Tibial nerve (tissue), 4 donors: ENCODE data around the gene UQCRQ.

ENCODE experiments used
- CTCF ChIP-seq, 5 experiments: fragments of 200-600 bp in 3 of 5; fragments of 450-650 bp in 2 of 5; sonication (generic) in 3 of 5; IDR thresholded peaks; one replicate each; pipeline ENCODE4 v1.5.1; 2016 to 2019; ENCODE audit warnings: antibody characterized with exemption in 5 of 5, mild to moderate bottlenecking in 3 of 5, moderate library complexity in 2 of 5
- EP300 ChIP-seq, 2 donors: sonication (generic); formaldehyde crosslinking; IDR thresholded peaks; one replicate each; pipeline ENCODE4 v1.6.1; 2017; ENCODE audit warnings: antibody characterized with exemption in 2 of 2, mild to moderate bottlenecking in 1 of 2

GRCh38 chr5:132820162-132820754 lies 46.2 kb upstream of the UQCRQ start:
- TF ChIP-seq CTCF (IDR thresholded peaks at IDR 0.05) (peak; percentile 88 to 93 (median 90)), EP300 (IDR thresholded peaks at IDR 0.05) (peak in 1 of 2 donors; percentile 48)
